IPS DF 4.7 (cell line): ENCODE results near the gene LHPP.
"Not testable (repeated sequence)": the region's sequence is repeated elsewhere in the genome, so short reads cannot be mapped to it uniquely, and the experiment has no call there.

Source experiments
- DNase-seq: peaks from one replicate; pipeline ENCODE4 v3.0.0-alpha.2; 2013; ENCODE audit warnings: low spot score; ENCODE audit errors: extremely low read depth

The LHPP gene

DNA sequence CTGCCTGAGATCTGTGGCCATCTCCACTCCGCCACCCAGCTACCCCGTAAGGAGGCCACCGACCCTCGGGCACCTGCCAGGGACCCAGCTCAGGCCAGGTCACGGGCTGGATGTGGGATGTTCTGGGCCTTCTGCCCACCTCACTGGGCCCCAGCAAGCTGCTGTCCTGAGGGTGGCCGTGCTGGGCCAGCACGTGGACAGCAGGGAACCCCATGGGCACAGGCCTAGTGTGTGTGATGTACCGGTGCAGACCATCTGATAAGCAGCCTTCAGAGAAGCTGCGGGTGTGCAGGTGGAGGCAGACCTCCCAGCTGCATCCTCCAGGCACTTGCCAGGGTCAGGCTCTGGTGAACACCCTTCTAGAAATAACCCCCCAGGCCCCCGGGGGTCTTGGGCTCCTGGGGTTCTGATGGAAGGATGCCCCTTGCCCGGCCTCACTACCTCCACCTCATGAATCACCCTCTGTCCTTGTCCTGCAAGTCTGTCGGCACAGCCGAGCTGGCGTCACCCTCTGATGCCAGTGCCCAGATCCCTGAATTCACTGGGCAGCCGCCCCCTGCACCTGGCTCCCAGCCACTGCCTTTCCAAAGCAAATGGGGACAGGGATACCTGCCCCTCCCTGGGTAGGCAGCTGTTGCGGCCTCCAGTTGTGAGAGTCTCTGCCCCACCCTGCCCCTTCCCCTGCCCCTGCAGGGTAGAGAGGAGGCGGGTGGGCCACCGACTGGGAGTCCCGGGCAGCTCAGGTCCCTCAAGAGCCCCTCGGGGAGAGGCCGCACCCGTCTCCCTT, 142.8 kb downstream of the LHPP start:
- DNase-seq = no peak

DNA sequence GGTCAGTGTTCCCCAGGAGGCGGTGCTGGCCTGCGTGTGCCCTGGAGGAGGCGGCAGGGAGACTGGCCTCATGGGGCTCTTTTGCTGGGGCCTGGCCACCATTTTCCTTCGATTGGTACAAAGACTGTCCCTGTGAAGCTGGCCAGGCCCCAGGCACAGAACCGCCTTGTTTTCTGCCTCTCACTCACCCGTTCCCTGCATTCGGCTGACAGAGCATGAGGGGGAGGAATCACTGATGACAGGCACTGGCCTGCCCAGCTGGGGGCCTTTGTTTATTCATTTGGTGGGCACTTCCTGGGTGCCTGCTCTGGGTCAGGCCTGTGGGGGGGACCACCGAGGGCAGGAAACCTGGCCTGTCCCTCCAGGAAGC, 143.4 kb downstream of the LHPP start:
- no peak for DNase-seq

DNA sequence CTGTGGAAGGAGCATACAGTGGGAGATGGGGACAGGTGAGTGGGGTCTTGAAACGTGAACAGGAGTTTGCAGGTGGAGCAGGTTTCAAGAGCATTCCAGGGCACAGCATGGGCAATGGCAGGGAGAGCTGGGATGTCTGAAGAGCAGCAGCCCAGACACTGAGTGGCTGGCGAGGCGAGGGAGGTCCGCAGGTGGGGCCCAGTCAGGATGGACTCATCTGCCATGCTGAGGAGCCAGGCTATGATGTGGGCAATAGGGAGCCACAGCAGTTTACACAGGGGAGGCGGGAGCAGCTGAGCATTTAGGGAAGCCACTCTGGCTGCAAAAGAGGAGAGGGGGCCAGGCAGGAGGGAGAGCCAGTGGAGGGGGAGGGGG, 143.8 kb downstream of the LHPP start:
- no peak for DNase-seq

GRCh38 chr10:124605856-124606812, 144.5 kb downstream of the LHPP start:
- DNase-seq = no peak

- no peak for DNase-seq
These were observed 145.2 kb downstream of the LHPP start for GRCh38 chr10:124606822-124607221.

- DNase-seq = no peak
These were observed 146.1 kb downstream of the LHPP start for GRCh38 chr10:124607693-124608092.

- no peak for DNase-seq
These were observed 146.6 kb downstream of the LHPP start for GRCh38 chr10:124608093-124608721.

- no peak for DNase-seq
These were observed 148.1 kb downstream of the LHPP start for GRCh38 chr10:124609698-124610097.

GRCh38 chr10:124610186-124610585, 148.6 kb downstream of the LHPP start:
- not testable (repeated sequence) for DNase-seq

GRCh38 chr10:124610851-124611250, 149.2 kb downstream of the LHPP start:
- not testable (repeated sequence) for DNase-seq

GRCh38 chr10:124611738-124612137, 150.1 kb downstream of the LHPP start:
- no peak for DNase-seq

DNA sequence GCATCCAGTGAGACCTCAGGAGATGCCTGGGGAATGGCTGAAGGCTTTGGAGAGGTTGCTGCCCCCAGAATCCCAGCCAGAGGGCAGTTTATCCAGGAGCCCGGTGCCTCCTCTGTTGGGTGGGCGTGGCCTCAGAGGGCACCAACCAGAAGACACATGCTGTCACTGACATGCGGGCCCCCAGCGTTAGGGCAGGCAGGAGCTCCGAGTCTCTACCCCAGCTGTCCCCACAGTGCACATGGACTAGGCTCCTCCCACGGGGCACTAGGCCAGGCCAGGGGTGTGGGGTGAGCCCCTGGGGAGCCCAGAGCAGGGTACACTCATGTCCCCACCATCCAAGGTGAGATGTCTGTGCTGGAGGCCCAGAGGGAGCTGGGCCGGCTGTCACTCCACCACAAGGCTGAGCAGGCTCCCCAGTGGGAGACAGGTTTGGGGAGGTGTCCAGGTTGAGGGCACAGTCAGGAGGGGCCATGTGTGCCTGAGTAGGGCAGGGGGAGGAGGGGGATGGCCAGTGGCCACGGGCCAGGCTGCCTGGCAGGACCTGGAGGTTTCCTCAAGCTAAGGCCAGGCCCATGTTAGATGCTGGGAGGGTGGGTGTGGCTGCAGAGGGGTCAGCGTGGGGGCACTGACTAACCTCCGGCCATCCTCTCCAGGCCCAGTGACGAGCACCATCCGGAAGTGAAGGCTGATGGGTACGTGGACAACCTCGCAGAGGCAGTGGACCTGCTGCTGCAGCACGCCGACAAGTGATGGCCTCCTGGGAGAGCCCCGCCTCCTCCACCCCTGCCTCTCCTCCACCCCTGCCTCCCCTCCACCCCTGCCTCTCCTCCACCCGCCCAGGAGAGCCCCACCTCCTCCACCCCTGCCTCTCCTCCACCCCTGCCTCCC, 151.2 kb downstream of the LHPP start:
- no peak for DNase-seq

DNA sequence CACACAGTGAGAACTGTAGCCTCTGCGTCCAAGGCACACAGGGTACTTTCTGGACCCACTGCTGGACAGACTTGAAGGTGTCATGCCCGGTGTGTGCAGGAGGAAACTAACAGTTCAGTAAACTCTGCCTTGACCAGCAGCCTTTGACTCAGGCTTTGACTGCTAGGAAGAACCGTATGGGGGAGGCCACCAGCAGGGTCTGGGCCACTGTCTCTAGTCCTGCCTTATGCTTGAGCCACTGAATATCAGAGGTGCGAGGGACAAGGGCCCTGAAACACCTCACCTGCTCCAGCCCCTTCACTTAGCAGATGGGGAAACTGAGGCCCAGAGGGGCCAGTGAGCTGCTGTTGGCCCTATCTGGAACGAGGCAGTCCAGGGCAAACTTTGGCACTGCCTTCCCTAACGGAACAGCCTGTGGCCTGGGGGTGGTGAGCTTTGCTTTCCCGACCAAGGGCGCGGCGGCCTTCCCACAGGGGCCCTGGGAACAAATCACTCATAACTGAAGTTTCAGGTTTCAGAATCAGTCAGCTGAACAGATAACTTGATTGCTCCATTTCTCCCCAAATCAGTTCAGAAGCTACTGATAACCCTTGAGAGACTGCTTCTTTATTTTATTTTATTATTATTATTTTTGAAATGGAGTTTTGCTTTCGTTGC, 152.5 kb downstream of the LHPP start:
- no peak for DNase-seq

DNA sequence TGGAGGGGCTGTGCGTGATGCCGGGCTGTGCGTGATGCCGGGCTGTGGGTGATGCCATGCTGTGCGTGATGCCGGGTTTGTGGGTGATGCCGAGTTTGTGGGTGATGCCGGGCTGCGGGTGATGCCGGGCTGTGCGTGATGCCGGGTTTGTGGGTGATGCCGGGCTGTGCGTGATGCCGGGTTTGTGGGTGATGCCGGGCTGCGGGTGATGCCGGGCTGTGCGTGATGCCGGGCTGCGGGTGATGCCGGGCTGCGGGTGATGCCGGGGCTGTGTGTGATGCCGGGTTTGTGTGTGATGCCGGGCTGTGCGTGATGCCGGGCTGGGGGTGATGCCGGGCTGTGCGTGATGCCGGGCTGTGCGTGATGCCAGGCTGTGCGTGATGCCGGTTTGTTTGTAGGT, 153.6 kb downstream of the LHPP start:
- DNase-seq = no peak

DNA sequence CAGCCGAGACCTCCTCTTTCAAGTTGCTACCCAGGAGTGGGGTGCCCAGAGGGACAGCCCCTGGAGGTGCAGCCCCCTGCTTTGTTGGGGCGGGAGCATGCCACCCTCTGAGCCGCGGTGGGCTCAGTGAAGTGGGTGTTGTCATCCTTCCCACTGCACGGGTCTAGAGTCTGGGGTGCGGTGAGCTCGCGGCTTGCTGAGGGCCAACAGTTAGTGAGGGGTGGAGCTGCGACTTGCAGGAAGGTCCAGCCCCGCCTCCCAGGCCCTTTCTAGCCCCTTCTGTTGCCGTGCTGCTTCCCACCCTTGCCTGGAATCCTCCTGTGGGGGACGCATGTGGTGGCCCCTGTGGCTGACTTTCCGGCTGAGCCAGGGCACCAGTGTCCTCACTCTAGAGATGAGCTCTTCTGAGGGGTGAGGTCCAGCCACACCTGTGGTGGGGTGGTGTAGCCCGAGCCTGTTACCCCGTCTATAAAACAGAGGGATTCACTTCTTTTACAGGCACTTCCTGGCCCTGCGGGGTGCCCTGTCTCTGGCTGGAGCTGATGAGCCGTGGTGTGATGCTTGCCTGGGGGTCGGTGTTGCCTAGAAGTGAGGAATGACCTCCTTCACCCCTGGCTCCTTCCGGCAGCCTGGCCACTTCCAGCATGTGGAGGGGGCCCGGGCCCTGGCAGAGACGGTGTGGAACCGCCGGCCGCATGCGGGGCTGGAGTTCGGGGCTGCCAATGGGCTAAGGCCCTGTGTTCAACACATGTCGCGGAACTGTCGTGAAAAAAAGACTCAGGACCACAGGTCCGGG, 154.6 kb downstream of the LHPP start:
- no peak for DNase-seq

- no peak for DNase-seq
These were observed 155.2 kb downstream of the LHPP start for GRCh38 chr10:124616836-124617130.

GRCh38 chr10:124618470-124619073, 156.9 kb downstream of the LHPP start:
- no peak for DNase-seq

DNA sequence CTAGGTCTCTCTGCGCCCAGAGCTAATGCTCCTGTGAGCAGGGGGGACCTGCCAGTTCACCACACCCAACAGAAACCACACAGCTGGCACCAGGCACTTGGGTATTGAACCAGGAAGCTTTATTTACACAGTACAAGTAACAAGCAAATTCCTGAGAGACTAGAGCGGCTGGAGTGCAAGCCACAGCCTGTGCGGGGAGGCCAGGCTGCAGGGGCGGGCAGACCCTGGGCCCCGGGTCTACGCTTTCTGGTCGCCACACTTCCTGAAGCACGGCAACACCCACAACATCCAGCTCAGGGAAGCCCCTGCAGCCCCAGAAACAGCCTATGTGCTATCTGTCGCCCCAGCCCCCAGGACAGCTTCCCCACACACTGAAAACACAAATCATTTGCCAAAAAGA, 157.6 kb downstream of the LHPP start:
- no peak for DNase-seq

GRCh38 chr10:124619802-124620490, 158.3 kb downstream of the LHPP start:
- no peak for DNase-seq
